HG02588 (cell line): Measurements from ENCODE around the gene CHMP4A.

Experiments used
- ATAC-seq: cut with Tn5 transposase; IDR thresholded peaks from one replicate; pipeline ENCODE4 v1.9.1; 2021; ENCODE audit warnings: mild to moderate bottlenecking, moderate library complexity; ENCODE audit not compliant: unreplicated experiment

Gene CHMP4A, protein sequence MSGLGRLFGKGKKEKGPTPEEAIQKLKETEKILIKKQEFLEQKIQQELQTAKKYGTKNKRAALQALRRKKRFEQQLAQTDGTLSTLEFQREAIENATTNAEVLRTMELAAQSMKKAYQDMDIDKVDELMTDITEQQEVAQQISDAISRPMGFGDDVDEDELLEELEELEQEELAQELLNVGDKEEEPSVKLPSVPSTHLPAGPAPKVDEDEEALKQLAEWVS

DNA sequence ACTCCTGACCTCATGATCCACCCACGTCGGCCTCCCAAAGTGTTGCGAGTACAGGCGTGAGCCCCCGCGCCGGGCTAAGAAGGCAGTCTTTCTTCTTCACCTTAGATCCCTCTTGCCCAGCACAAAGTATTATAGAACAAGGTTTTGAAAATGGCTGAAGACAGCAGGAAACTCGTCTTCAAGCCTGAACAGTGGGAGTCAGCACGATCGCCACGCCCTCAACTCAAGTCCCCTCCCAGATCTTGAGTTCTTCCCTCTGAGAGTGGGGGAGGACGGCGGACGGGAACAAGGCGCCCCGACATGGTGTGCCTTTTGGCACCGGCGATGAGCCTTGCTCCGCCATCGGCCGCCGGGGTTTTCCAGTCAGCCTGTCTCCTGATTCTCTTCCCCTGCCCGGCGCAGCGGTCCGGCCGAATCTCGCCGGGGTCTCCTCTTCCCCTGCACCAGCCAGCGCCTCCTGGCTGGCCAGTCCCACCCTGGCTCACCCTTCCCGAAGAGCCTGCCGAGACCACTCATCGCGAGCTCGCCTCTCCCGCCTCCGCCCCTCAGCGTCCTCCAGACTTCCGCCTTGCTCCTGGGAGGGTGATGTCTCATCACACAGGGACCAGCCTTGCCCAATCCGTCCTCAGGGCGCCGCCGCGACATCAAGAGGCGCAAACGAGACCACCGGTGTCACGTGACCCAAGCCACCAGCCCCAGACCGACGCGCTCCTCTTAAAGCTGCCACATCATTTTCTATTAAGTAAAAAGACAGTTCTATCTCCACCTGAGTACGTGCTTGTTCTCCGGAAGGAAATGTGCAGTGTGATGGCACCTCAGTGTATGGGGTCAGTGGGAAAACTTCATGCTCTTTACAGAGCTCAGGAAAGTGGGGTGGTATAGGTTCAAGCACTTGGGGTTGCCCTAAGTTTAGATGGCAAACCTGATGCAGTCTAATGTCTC, at the start of gene CHMP4A:
Gene CHMP4A, minus strand, starts transcription at position 565 of the 942 bp plus-strand sequence. Its CDS starts 49 bp downstream, at position 516.
- peak; percentile 76 for ATAC-seq

DNA sequence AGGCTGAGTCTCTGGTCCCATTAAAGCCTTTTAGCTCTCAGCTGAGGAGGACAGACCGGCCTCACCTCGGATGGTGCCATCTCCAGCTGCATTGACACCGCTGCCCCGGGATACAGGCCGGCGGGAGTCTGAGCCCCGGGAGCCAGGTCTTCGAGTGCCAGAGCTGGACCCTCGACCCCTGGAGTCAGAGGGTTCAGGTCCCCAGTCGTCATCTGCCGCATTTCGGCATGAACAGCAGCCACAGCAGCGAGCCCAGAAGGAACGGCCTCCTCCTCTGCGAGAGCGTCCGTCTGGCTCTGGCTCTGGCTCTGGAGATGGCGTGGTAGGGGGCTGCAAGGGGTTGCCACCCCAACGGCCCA, 48.7 kb upstream of the CHMP4A start:
- no peak for ATAC-seq

DNA sequence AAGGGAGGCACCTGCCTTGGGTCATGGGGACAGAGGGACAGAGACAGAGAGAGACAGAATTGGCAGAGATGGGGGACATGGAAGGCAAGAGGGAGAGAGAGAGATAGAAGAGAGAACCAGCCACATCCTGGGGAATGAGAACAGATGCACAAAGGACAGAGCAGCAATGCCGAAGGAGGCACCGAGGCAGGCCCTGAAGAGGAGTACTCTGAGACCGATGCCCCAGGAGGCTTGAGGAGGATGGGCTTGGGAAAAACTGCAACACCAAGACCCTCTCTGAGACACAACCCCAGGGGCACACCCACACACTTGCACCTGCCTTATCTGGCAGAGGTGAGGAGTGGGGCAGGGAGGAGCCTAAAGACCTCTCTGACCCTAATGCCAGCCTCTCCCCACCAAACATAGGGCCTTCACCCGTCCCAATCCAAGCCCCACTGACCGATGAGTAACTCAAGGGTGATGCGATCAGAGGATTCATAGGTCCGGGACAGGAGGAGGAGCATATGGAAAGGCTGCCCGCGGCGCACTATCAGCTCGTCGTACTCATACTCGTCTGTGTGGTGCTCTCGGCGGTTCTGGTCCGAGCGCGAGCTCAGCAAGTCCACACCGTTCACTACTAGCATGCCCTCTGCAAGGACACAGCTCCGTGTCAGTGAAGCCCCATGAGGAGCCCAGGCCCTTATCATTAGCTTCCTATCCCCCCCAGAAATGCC, 48.1 kb upstream of the CHMP4A start:
- no peak for ATAC-seq

DNA sequence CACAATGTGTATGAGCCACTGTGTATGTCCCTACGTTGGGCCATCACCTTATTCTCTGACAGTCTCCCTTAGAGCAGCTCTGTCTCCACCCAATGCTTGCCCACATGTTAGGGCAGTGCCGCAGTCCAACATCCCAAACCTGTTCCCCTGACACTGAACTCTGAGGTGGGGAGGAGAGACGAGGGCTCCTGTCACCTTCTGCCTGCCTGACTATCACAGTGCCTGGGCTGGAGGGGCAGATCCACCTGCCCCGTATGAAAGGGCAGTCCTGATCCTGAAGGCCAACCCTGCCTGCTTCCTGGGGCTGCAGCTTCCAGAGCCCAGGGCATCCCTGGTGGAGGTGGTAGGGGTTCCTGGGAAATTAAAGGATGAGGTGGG, 47.5 kb upstream of the CHMP4A start:
- ATAC-seq = no peak

DNA sequence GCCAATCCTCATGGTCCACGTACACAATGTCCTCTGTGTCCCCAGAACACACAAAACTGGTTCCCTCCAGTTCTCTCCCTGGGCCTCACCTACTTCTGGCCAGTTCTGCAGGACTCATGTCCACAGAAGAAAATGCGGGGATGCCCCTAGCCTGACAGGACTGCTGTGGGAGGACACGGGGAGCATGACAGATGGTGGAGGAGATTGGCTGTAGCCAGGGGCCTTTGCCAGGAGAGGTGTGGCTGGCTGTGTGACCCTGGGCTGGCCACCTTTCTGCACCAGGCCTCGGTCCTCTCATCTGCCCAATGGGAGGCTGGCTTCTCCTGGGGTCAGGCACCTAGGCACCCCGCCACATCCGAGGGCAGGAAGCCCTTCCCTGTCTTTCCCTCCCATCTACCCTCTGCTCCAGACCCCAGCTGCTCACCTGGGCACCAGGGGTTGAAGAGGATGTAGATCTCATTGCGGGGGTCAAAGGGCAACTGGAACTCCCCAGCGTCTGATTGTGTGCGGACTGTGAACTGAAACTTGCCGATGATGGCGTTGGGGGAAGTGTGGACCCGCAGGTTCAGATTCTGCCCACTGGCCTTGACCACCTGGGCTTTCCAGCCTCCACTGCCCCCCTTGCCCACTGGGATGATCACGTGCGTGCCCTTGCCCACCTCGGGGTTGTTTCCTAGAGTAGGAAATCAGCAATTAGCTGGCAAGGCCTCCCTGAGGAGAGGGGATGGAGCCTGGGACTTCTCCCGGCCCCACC, 46.9 kb upstream of the CHMP4A start:
- ATAC-seq = no peak

DNA sequence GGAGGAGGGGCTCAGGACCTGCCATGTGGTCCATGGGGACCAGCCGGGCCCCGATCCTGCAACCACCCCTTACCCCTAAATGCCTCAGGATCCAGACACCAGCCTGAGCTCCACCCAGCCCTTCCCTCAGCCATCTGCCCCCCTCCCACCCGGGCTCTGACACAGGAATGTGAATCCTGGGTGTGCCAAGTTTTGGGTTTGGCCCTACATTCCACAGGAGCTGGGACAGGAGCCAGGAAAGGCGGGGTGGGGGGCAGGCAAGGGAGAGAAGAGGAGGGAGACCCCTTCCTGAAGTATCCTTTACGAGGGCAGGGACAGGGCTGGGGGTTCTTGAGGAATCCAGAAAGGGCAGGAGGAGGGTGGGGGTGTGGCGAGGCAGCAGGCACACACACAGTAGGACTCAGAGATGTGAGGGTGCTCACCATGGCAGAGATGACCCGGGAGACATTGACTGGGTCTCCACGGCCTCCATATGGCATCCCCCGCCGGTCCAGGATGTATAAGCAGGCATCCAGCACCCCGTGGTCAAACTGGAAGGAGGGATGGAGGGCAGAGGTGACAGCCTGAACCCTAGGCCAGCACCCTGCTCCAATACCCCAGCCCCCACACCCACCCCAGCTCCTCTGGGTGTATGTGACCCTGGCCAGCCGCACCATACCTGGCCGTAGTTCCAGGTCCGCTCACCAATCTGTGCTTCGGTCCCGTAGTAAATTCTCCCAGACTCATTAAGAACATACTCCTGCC, 46.2 kb upstream of the CHMP4A start:
- no peak for ATAC-seq

GRCh38 chr14:24258548-24259265, 45.4 kb upstream of the CHMP4A start:
- ATAC-seq = no peak

- ATAC-seq = no peak
These were observed 44.8 kb upstream of the CHMP4A start for GRCh38 chr14:24258119-24258518.

DNA sequence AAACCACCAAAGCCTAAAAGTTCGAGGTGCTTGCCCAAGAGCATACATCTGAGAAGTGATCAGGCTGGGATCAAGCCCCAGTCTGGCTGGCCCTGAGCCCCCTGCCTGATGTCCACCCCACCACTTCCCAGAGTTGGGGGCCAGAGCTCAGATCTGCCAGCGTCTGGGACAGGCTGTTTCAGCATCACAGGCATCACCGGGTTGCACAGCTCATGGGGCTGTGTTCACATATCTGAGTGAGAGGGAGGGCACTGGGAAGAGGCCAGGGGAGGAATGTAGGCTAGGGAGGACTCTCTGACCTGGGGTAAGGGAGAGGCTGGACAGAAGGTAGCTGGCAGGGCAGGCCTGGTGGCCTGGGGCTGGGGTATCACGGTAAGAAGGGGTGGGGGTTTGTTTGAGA, 43.7 kb upstream of the CHMP4A start:
- ATAC-seq = no peak

DNA sequence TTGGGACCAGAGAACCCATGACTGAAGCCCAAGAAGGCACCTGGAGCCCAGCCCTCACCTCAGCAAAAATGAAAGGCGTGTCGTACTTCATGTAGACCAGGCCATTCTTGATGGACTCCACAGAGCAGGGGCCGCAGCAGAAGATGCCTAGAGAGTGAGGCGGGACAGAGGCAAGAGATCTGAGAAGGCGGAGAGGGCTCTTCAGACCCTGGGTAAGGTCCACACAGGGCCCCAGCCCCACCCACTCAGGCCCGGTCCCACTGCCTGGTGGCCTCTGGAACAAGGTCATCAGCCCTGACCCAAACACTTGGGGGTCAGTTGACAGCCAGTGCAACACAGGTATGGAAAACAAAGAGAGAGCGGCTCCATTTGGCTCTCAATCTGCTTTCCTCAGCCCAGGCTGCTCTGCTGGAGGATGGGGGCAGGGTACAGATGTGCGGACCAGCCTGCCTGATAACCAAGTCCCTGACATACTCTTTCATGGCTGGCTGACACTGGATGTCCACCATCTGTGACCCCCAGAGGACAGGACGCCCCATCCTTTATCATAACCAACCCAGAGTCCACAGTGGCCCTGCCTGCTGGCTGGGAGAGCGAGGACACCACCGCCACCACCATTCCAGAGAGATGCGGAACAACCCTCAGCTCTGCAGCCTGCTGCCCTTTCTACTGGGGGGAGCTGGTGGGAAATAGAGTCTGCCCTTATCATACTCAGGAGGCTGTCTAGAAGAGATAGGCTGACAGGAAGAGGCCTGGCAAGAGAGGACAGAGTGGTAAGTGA, 42.8 kb upstream of the CHMP4A start:
- ATAC-seq = no peak

GRCh38 chr14:24255438-24255837, 42.1 kb upstream of the CHMP4A start:
- no peak for ATAC-seq

DNA sequence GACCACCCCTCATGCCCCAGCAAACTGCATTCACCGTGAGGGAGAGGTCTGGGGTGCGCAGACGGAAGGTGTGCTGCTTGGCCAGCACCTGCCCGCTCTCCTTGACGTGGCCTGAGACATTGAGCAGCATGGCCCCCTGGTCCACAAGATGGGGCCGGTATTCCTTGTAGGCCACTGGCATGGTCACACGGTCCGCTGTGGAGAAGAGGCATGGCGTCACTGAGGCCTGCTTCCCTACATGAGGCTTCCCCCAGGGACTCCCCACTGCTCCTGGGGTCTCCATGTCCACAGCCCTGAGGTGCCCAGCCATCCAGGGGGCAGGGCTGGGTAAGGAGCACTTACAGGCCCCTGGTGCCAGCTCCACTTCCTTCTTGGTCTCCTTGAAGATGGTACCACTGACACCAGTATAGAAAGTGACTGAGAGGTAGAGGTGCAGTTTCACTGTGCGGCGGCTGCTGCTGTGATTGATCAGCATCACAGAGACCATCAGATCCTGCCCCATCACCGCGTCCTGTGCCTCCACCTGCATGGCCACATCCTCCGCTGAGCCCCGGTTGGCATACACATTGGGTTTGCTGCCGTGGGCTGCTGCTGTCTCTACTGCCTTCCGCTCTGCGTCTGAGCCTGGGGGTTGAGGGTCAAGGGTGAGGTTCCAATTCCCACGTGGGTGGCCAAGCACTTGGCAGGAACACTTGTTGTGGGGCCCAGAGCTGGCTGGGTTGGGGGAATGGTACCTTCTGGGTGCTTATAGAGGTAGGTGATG, 41.5 kb upstream of the CHMP4A start:
- no peak for ATAC-seq

DNA sequence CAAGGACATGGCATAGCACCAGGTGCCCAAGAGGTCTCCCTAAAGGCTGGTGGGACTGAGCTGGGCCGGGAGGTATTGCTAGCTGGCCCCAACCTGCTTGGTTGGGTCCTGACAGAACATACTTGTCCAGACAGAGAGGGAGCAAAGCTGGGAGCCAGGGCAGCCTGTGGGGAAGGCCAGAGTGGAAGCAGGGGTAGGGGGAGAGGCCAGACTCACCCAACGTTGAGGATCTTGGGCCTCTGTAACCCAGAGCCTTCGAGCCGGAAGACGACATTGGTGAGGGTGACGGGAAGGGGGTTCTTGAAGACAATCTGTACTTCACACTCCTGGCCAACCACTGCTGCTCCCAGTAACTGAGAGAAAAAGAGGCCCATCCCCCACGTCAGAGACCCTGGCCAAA, 40.6 kb upstream of the CHMP4A start:
- ATAC-seq = no peak

- ATAC-seq = no peak
These were observed 39.2 kb upstream of the CHMP4A start for GRCh38 chr14:24252289-24253124.

- no peak for ATAC-seq
These were observed 38.6 kb upstream of the CHMP4A start for GRCh38 chr14:24251880-24252288.

- ATAC-seq = no peak
These were observed 37.1 kb upstream of the CHMP4A start for GRCh38 chr14:24250354-24250753.
